GM12801 (cell line): ENCODE measurements around the gene ADIPOQ.

Source experiments
- CTCF ChIP-seq: IDR thresholded peaks from one replicate; pipeline ENCODE4 v1.5.1; 2011; ENCODE audit warnings: control low read depth; ENCODE audit not compliant: insufficient read length; ENCODE audit errors: extremely low read depth

ADIPOQ gene

GRCh38 chr3:186824430-186825139 is 17.9 kb upstream of the ADIPOQ start:
- no peak for TF ChIP-seq CTCF

GRCh38 chr3:186825294-186825821 is 17.2 kb upstream of the ADIPOQ start:
- no peak for TF ChIP-seq CTCF

- TF ChIP-seq CTCF, result no peak
Observed at GRCh38 chr3:186825872-186826409, 16.6 kb upstream of the ADIPOQ start.

GRCh38 chr3:186826410-186826975 is 16.0 kb upstream of the ADIPOQ start:
- TF ChIP-seq CTCF, result no peak

GRCh38 chr3:186826976-186827857 is 15.3 kb upstream of the ADIPOQ start:
- TF ChIP-seq CTCF, result no peak

GRCh38 chr3:186828340-186828739 is 14.2 kb upstream of the ADIPOQ start:
- no peak for TF ChIP-seq CTCF

GRCh38 chr3:186831798-186832197 is 10.7 kb upstream of the ADIPOQ start:
- TF ChIP-seq CTCF, result no peak
